HG03520 (cell line): ENCODE data around the gene RGR.

ENCODE experiments used
- ATAC-seq: cut with Tn5 transposase; IDR thresholded peaks from one replicate; pipeline ENCODE4 v1.9.1; 2021; ENCODE audit warnings: mild to moderate bottlenecking, moderate library complexity; ENCODE audit not compliant: unreplicated experiment

RGR gene

GRCh38 chr10:84293171-84293570, 48.3 kb downstream of the RGR start:
- no peak for ATAC-seq

- no peak for ATAC-seq
These were observed 48.7 kb downstream of the RGR start for GRCh38 chr10:84293574-84294016.

- ATAC-seq, result peak; percentile 85
These were observed 50.1 kb downstream of the RGR start for GRCh38 chr10:84294766-84295447.

GRCh38 chr10:84296091-84296981, 51.5 kb downstream of the RGR start:
- ATAC-seq, result no peak

GRCh38 chr10:84298057-84298456, 53.2 kb downstream of the RGR start:
- no peak for ATAC-seq

GRCh38 chr10:84302223-84302622, 57.4 kb downstream of the RGR start:
- ATAC-seq, result no peak

- ATAC-seq, result no peak
These were observed 62.0 kb downstream of the RGR start for GRCh38 chr10:84306751-84307384.

GRCh38 chr10:84308021-84308420, 63.2 kb downstream of the RGR start:
- ATAC-seq, result no peak

- ATAC-seq, result no peak
These were observed 63.8 kb downstream of the RGR start for GRCh38 chr10:84308481-84309304.
